SK-N-SH (cell line): Measurements from ENCODE around the gene FOS.

Experiments
- CTCF ChIP-seq: fragments of 200-600 bp; sonication (generic); IDR thresholded peaks from 2 replicates; pipeline ENCODE4 v1.6.1; 2017; ENCODE audit warnings: antibody characterized with exemption, mild to moderate bottlenecking, moderate library complexity
- EP300 ChIP-seq, 2 experiments: IDR thresholded peaks; 2 replicates each; pipeline versions ENCODE4 v1.4.0 to v1.6.1; 2012; ENCODE audit warnings: borderline replicate concordance in 1 of 2, low read depth in 1 of 2, low read length in 1 of 2
- EZH2phosphoT487 ChIP-seq: fragments of 200-600 bp; sonication (generic); IDR thresholded peaks from 2 replicates; pipeline ENCODE4 v1.6.1; 2017; ENCODE audit warnings: low read depth, mixed run types, mild to moderate bottlenecking, antibody characterized with exemption, moderate library complexity, borderline replicate concordance
- FOXM1 ChIP-seq: IDR thresholded peaks from 2 replicates; pipeline ENCODE4 v1.4.0; 2012; ENCODE audit warnings: low read depth, mild to moderate bottlenecking
- GABPA ChIP-seq: IDR thresholded peaks from 2 replicates; pipeline ENCODE4 v1.4.0; 2012; ENCODE audit warnings: low read depth, mild to moderate bottlenecking
- IRF3 ChIP-seq: fragments of 150-350 bp; IDR thresholded peaks from 2 replicates; pipeline ENCODE4 v1.6.1; 2016; ENCODE audit warnings: mild to moderate bottlenecking, low read depth, low read length
- JUND ChIP-seq: IDR thresholded peaks from 2 replicates; pipeline ENCODE4 v1.4.0; 2012
- NFIC ChIP-seq: IDR thresholded peaks from 2 replicates; pipeline ENCODE4 v1.4.0; 2012; ENCODE audit warnings: borderline replicate concordance
- POLR2AphosphoS5 ChIP-seq: IDR thresholded peaks from 2 replicates; pipeline ENCODE4 v1.6.1; 2012; ENCODE audit warnings: low read depth, low read length
- SIN3A ChIP-seq: IDR thresholded peaks from 2 replicates; pipeline ENCODE4 v1.6.1; 2012; ENCODE audit warnings: low read depth, mild to moderate bottlenecking, low read length, moderate library complexity, borderline replicate concordance
- TAF1 ChIP-seq: IDR thresholded peaks from 2 replicates; pipeline ENCODE4 v1.6.1; 2012; ENCODE audit warnings: low read depth, mild to moderate bottlenecking, low read length, moderate library complexity, borderline replicate concordance
- USF2 ChIP-seq: fragments of 150-350 bp; IDR thresholded peaks from 2 replicates; pipeline ENCODE4 v1.6.1; 2017; ENCODE audit warnings: antibody characterized with exemption, low read length, low read depth, borderline replicate concordance
- YY1 ChIP-seq: IDR thresholded peaks from 2 replicates; pipeline ENCODE4 v1.4.0; 2012; ENCODE audit warnings: low read depth, mild to moderate bottlenecking
- ZBTB33 ChIP-seq: IDR thresholded peaks from 2 replicates; pipeline ENCODE4 v1.4.0; 2012; ENCODE audit warnings: low read depth, borderline replicate concordance

- TF ChIP-seq NFIC (no peak), CTCF (no peak), ZBTB33 (no peak), FOXM1 (no peak), SIN3A (no peak), EZH2phosphoT487 (no peak), IRF3 (no peak), YY1 (no peak), GABPA (no peak), USF2 (no peak), POLR2AphosphoS5 (no peak), EP300 (IDR thresholded peaks at IDR 0.05; ENCODE audit: borderline replicate concordance in 1 of 2, low read depth in 1 of 2, low read length in 1 of 2) (no peak), JUND (no peak), TAF1 (no peak)
Measured at GRCh38 chr14:75247939-75248338, 30.7 kb upstream of the FOS start.
